Measurements from ENCODE around the gene MRPL33.

MRPL33 gene

GRCh38 chr2:27781496-27781895 is 10.0 kb downstream of the MRPL33 start:
- Histone ChIP-seq H3K36me3 (peaks cover 0 to 23% (median 0%) of the 10 kb centered on the region in 3 donors), H3K4me1 (peaks cover 0 to 30% (median 3%) of the 10 kb centered on the region in 4 donors), H3K27me3 (no peaks in the 10 kb centered on the region), H3K9me3 (no peaks in the 10 kb centered on the region), H3K27ac (peak overlapping the region in 1 of 2 donors; percentile 64), H3K4me3 (no peak overlapping the region)
- no peak for DNase-seq
- intact Hi-C loops (cut with DNase I; ENCODE audit: low total_unique reads) = no loop called here
- TF ChIP-seq, protein P1, sequence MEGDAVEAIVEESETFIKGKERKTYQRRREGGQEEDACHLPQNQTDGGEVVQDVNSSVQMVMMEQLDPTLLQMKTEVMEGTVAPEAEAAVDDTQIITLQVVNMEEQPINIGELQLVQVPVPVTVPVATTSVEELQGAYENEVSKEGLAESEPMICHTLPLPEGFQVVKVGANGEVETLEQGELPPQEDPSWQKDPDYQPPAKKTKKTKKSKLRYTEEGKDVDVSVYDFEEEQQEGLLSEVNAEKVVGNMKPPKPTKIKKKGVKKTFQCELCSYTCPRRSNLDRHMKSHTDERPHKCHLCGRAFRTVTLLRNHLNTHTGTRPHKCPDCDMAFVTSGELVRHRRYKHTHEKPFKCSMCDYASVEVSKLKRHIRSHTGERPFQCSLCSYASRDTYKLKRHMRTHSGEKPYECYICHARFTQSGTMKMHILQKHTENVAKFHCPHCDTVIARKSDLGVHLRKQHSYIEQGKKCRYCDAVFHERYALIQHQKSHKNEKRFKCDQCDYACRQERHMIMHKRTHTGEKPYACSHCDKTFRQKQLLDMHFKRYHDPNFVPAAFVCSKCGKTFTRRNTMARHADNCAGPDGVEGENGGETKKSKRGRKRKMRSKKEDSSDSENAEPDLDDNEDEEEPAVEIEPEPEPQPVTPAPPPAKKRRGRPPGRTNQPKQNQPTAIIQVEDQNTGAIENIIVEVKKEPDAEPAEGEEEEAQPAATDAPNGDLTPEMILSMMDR (IDR thresholded peaks at IDR 0.05) = no peak

- Histone ChIP-seq H3K9me3 (no peaks in the 10 kb centered on the region), H3K27me3 (no peaks in the 10 kb centered on the region), H3K36me3 (peaks cover 0 to 23% (median 0%) of the 10 kb centered on the region in 3 donors), H3K4me3 (no peak overlapping the region), H3K4me1 (peaks cover 0 to 23% (median 1%) of the 10 kb centered on the region in 4 donors), H3K27ac (no peak overlapping the region)
- intact Hi-C loops (cut with DNase I; ENCODE audit: low total_unique reads) = no loop called here
- DNase-seq = no peak
- TF ChIP-seq, protein P1 (IDR thresholded peaks at IDR 0.05) = no peak
These were observed 11.2 kb downstream of the MRPL33 start for GRCh38 chr2:27782701-27783100.

- H3K27ac ChIP-seq = no peak overlapping the region
- H3K4me3 ChIP-seq = no peak overlapping the region
- DNase-seq = no peak
- H3K36me3 ChIP-seq = no peaks in the 10 kb centered on the region
- peaks cover 0 to 10% (median 8%) of the 10 kb centered on the region in 4 donors for H3K4me1 ChIP-seq
- H3K27me3 ChIP-seq = no peaks in the 10 kb centered on the region
- TF ChIP-seq, protein P1 (IDR thresholded peaks at IDR 0.05) = no peak
- no peaks in the 10 kb centered on the region for H3K9me3 ChIP-seq
- intact Hi-C loops (cut with DNase I; ENCODE audit: low total_unique reads) = loop anchor here (10.0 kb wide), 1 partner anchor 66 kb away; no protein-coding TSS in a partner anchor
These were observed 19.3 kb downstream of the MRPL33 start for GRCh38 chr2:27790796-27791195.

DNA sequence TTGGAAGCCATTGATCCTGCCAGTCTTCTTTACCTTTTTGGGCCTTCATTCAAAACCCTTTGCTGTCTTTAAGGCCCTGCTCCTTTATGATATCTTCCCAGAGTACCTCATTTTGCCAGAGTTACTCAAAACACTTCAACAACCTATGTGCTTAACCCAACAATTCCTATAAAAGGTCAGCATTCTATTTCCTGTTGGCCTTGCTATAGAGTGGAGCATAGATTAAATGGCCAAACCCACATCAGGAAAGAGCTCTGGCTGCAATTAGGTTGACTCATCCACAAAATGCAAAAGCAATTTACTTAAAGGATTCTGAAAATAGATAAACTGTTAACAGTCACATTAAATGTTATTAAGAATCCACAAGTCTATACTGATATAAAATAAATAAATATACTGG is 21.2 kb downstream of the MRPL33 start:
- TF ChIP-seq, protein P1 (IDR thresholded peaks at IDR 0.05) = no peak
- H3K9me3 ChIP-seq = no peaks in the 10 kb centered on the region
- no peaks in the 10 kb centered on the region for H3K27me3 ChIP-seq
- no peak for DNase-seq
- intact Hi-C loops (cut with DNase I; ENCODE audit: low total_unique reads) = loop anchor here (10.0 kb wide), 1 partner anchor 68 kb away; no protein-coding TSS in a partner anchor
- H3K4me3 ChIP-seq = no peak overlapping the region
- peaks cover 0 to 29% (median 23%) of the 10 kb centered on the region in 4 donors for H3K4me1 ChIP-seq
- no peaks in the 10 kb centered on the region for H3K36me3 ChIP-seq
- H3K27ac ChIP-seq = no peak overlapping the region

DNA sequence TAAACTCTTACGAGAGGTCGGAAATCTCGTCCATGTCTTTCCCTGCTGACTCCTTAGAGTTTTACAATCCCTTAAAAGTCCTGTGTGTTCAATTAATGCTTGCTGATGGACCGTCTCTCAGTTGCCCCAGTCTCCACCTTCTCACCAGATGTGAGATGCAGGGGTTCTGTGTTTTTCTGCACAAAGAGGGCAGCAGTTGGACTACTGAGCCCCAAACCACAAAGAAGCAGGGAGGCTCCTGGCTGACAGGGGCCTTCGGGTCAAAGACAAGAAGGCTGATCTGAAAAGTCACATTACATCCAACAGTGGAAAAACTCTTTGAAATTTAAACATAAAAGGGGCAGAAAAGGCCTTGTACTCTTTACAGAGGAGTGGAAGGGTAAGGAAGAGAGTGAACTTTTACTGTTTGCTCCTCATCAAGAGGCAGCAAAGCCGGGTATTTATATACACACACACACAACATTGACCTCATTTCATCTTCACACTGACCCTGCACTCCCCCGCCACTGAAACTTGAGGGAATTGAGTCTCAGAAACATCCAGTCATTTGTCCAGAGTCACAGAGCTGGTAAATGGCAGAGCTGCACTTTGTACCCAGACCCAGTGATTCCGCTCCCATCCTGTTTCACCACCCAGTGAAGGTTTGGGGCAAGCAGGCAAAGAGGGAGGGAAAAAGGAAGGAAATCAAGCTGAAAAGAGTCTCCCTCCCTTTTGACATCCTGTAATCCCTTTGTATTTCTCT is 23.7 kb downstream of the MRPL33 start:
- TF ChIP-seq, protein P1 (IDR thresholded peaks at IDR 0.05) = no peak

More for the DNA sequence above, 23.7 kb downstream of the MRPL33 start:
- H3K27ac ChIP-seq = peak overlapping the region; percentile 84 to 85
- H3K4me3 ChIP-seq = no peak overlapping the region
- DNase-seq = no peak
- no peaks in the 10 kb centered on the region for H3K36me3 ChIP-seq
- intact Hi-C loops (cut with DNase I; ENCODE audit: low total_unique reads) = loop anchor here (10.0 kb wide), 1 partner anchor 70 kb away; no protein-coding TSS in a partner anchor
- H3K9me3 ChIP-seq = no peaks in the 10 kb centered on the region
- peaks cover 0 to 54% (median 44%) of the 10 kb centered on the region in 4 donors for H3K4me1 ChIP-seq
- H3K27me3 ChIP-seq = no peaks in the 10 kb centered on the region
